Heart left ventricle (tissue), 16 donors: ENCODE data around the gene XBP1. TPM values are rescaled to one million over a fixed set of nuclear protein-coding genes. Genes with fewer than 3 reads are reported as not detected.

ENCODE experiments used
- ATAC-seq, 4 donors: fragments of 200-7000 bp; cut with Tn5 transposase; one replicate each; pipeline ENCODE4 v1.9.1; 2020 to 2022; ENCODE audit warnings: moderate library complexity in 4 of 4, mild to moderate bottlenecking in 3 of 4, moderate number of reproducible peaks in 1 of 4
- DNase-seq, 5 donors: peaks; one replicate each; pipeline ENCODE4 v3.0.0-alpha.2; 2020
- H3K27ac ChIP-seq, 12 donors: fragments of 200-600 bp; sonication (generic) in 4 of 12; one replicate each; pipeline versions ENCODE4 v1.5.0 to v1.8.0; 2016 to 2022; ENCODE audit warnings: mild to moderate bottlenecking in 2 of 12
- H3K27me3 ChIP-seq, 9 donors: fragments of 200-600 bp; sonication (generic) in 2 of 9; one replicate each; pipeline versions ENCODE4 v1.5.1 to v1.8.0; 2016 to 2022; ENCODE audit warnings: mild to moderate bottlenecking in 3 of 9
- H3K36me3 ChIP-seq, 9 donors: fragments of 200-600 bp; sonication (generic) in 2 of 9; one replicate each; pipeline versions ENCODE4 v1.5.0 to v1.8.0; 2018 to 2022; ENCODE audit warnings: mild to moderate bottlenecking in 2 of 9
- H3K4me1 ChIP-seq, 12 donors: fragments of 200-600 bp; sonication (generic) in 4 of 12; one replicate each; pipeline versions ENCODE4 v1.5.0 to v1.8.0; 2016 to 2022; ENCODE audit warnings: mild to moderate bottlenecking in 3 of 12
- H3K4me3 ChIP-seq, 12 donors: fragments of 200-600 bp; sonication (generic) in 4 of 12; one replicate each; pipeline versions ENCODE4 v1.5.0 to v1.8.0; 2017 to 2022; ENCODE audit warnings: mild to moderate bottlenecking in 9 of 12, moderate library complexity in 4 of 12
- H3K9me3 ChIP-seq, 12 donors: fragments of 200-600 bp; sonication (generic) in 4 of 12; one replicate each; pipeline versions ENCODE4 v1.5.0 to v1.8.0; 2016 to 2022; ENCODE audit warnings: mild to moderate bottlenecking in 1 of 12
- POLR2A ChIP-seq, 2 donors: fragments of 450-650 bp; IDR thresholded peaks; one replicate each; pipeline ENCODE4 v1.6.1; 2017; ENCODE audit warnings: antibody characterized with exemption in 2 of 2, mild to moderate bottlenecking in 2 of 2, moderate library complexity in 2 of 2
- WGBS, 4 donors: extraction: QIAGEN DNeasy Blood & Tissue Kit in 2 of 4; methylation state at CpG; one replicate each; pipeline versions ENCODE4 v1.1.5 to v1.1.7; 2013 to 2018; 5-methylcytosine and 5-hydroxymethylcytosine counted together
- intact Hi-C, 10 donors: fragments of 100-400 bp; cut with DNase I; formaldehyde crosslinking; loops; one replicate each; pipeline versions ENCODE4 v1.11.1 to v1.14.2; 2022
- polyA plus RNA-seq, 2 donors: library from polyadenylated mRNA; stranded (reverse); fragments of 200-250 nt; gene quantifications; one replicate each; pipeline ENCODE4 v1.2.3, GENCODE V29; 2013
- total RNA-seq, 9 donors: library from RNA; depleted of rRNA in 2 of 9; stranded (reverse); fragments of >200 nt in 2 of 9; fragmentation: NEBNext Ultra II Directional in 3 of 9; extraction: Animal tissue kit (Norgen Biotek cat#: 25700) in 3 of 9; gene quantifications; one replicate each; pipeline versions ENCODE4 v1.1.0 to v1.2.4, GENCODE V29; 2016 to 2023
- TF ChIP-seq, protein P1 (sequence below), 12 donors: fragments of 200-600 bp; sonication (generic) in 4 of 12; IDR thresholded peaks; one replicate each; pipeline versions ENCODE4 v1.5.0 to v1.8.0; 2018 to 2022; ENCODE audit warnings: antibody characterized with exemption in 12 of 12, mild to moderate bottlenecking in 5 of 12
- donor health status: ischemic (EF 13 %, LVEDD 7.1; RV severe dilation, severe dysfunction).
- donor health status: healthy with polysubstance abuse.
- donor health status: DM: no; HTN: yes; CAD: no.
- donor health status: DM: no; HTN: no; CAD: no.
- donor health status: ischemic (EF 25% LVEDD 6.9; RV normal size, moderate dysfunction).
- donor health status: ischemic (EF 25% LVEDD 5.7; RV mildly dilated, moderate dysfunction).
- donor health status: healthy.
- donor health status: DM: yes; HTN: yes; CAD: no.
- donor health status: ischemic (EF 35%, LVEDD 5.7; RV mildly dilated, moderate dysfunction).
- donor health status: nonischemic (EF 11% LVEDD 7.7; RV severe dilation, severe dysfunction).
- donor health status: DM: yes; HTN: yes; CAD: no.
- donor health status: PGD.
- donor health status: ischemic (EF 29% LVEDD 5.4; RV normal size, mild dysfunction).
- donor health status: nonischemic (EF 23%, LVEDD 6.1; RV moderate dilation, normal function).

The XBP1 gene
- total and polyA plus RNA-seq, 11 donors: 23.8 to 160 (median 88.1) TPM

DNA sequence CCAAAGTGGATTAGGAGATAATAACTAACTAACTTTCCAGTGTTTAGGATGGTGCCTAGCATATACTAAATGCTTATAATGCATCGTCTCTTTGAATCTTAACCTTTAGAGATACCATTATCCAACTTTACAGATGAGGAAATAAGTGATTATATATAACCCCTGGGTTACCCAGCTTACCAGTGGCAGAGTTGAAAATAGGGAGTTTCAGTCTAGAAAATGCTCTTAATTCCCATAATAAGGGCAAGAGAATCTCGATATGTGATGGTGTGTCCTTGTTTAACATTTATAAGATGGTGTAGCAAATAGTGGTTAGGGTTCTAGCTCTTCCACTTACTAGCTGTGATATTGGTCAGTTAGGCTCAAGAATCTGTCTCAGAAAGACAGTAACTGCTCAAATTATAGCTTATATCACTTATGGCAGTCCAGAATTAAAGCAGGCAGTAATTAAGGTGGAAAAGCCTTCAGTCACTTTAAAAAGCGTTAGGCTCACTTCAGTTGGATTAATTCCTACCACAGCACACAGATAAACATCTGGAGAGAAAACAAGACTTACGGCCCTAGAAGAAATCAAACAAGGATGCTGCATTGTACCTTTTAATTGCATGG is 6.3 kb downstream of the XBP1 start:
- DNase-seq (no peak), ATAC-seq (no peak)
- peaks cover 15 to 69% (median 42%) of the 10 kb centered on the region in 12 donors for H3K4me1 ChIP-seq
- no peak overlapping the region for H3K27ac ChIP-seq
- intact Hi-C loops: no loop called here
- H3K9me3 ChIP-seq: no peaks in the 10 kb centered on the region
- H3K4me3 ChIP-seq: no peak overlapping the region
- WGBS, 4 donors: 71 to 81% (median 77%) methylated on average over 4 of the region's 4 CpGs
- no peak for TF ChIP-seq POLR2A (IDR thresholded peaks at IDR 0.05)
- TF ChIP-seq, protein P1, sequence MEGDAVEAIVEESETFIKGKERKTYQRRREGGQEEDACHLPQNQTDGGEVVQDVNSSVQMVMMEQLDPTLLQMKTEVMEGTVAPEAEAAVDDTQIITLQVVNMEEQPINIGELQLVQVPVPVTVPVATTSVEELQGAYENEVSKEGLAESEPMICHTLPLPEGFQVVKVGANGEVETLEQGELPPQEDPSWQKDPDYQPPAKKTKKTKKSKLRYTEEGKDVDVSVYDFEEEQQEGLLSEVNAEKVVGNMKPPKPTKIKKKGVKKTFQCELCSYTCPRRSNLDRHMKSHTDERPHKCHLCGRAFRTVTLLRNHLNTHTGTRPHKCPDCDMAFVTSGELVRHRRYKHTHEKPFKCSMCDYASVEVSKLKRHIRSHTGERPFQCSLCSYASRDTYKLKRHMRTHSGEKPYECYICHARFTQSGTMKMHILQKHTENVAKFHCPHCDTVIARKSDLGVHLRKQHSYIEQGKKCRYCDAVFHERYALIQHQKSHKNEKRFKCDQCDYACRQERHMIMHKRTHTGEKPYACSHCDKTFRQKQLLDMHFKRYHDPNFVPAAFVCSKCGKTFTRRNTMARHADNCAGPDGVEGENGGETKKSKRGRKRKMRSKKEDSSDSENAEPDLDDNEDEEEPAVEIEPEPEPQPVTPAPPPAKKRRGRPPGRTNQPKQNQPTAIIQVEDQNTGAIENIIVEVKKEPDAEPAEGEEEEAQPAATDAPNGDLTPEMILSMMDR (IDR thresholded peaks at IDR 0.05): no peak
- no peaks in the 10 kb centered on the region for H3K27me3 ChIP-seq
- peaks cover 0 to 84% (median 74%) of the 10 kb centered on the region in 9 donors for H3K36me3 ChIP-seq

GRCh38 chr22:28792491-28793383 is 7.6 kb downstream of the XBP1 start:
- peak in 1 of 4 donors; percentile 16 for ATAC-seq
- H3K9me3 ChIP-seq: no peaks in the 10 kb centered on the region
- H3K27ac ChIP-seq: peak overlapping the region in 1 of 12 donors; percentile 33
- DNase-seq: no peak
- TF ChIP-seq, protein P1 (IDR thresholded peaks at IDR 0.05): no peak
- no peak for TF ChIP-seq POLR2A (IDR thresholded peaks at IDR 0.05)
- H3K4me1 ChIP-seq: peaks cover 7 to 57% (median 32%) of the 10 kb centered on the region in 12 donors
- intact Hi-C loops: no loop called here
- 91 to 93% (median 91%) methylated on average over 15 of the region's 15 CpGs for WGBS, 4 donors
- H3K36me3 ChIP-seq: peaks cover 0 to 87% (median 78%) of the 10 kb centered on the region in 9 donors
- H3K27me3 ChIP-seq: no peaks in the 10 kb centered on the region
- H3K4me3 ChIP-seq: no peak overlapping the region

DNA sequence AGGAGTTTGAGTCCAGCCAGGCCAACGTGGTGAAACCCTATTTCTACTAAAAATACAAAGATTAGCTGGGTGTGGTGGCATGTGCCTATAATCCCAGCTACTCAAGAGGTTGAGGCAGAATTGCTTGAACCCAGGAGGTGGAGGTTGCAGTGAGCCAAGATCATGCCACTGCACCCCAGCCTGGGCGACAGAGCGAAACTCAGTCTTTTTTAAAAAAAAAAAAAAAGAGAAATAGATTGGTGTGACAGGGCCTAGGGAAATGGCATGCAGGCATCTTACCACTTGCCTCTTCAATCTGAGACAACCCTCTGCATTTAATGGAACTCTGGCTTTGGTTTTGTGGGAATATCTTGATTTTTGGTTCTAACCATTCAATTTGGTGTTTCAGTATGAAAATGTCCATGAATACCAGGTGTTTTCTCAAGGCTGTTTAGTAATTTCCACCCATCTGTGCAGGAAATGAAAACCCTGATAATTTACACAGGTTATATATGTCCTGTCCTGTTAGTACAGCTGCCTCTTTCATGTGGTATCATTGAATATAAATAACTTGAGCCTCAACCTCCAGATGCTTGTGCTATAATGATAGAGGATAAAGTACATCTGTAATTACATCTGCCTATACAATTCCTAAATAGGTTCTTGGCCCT is 8.4 kb downstream of the XBP1 start:
- ATAC-seq: no peak
- Histone ChIP-seq H3K36me3 (peaks cover 0 to 87% (median 77%) of the 10 kb centered on the region in 9 donors), H3K27ac (peak overlapping the region in 1 of 12 donors; percentile 33), H3K4me3 (no peak overlapping the region), H3K4me1 (peaks cover 6 to 49% (median 25%) of the 10 kb centered on the region in 12 donors), H3K27me3 (no peaks in the 10 kb centered on the region), H3K9me3 (no peaks in the 10 kb centered on the region)
- no peak for TF ChIP-seq POLR2A (IDR thresholded peaks at IDR 0.05)
- TF ChIP-seq, protein P1 (IDR thresholded peaks at IDR 0.05): no peak
- intact Hi-C loops: no loop called here
- 60 to 70% (median 66%) methylated on average over 3 of the region's 3 CpGs for WGBS, 4 donors
- no peak for DNase-seq

DNA sequence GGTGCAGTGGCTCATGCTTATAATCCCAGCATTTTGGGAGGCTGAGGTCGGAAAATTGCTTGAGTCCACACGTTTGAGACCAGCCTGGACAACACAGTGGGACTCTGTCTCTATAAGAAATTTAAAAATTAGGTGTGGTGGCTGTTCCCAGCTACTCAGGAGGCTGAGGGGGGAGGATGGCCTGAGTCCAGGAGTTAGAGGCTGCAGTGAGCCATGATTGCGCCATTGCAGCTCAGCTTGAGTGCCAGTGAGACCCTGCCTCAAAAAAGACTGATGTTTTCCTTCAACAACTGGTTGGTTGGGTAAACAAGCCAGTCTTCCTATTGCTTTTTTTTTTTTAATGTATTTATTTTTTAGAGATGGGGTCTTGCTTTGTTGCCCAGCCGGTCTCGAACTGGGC is 9.2 kb downstream of the XBP1 start:
- H3K36me3 ChIP-seq: peaks cover 0 to 87% (median 77%) of the 10 kb centered on the region in 9 donors
- 95 to 98% (median 97%) methylated on average over 5 of the region's 5 CpGs for WGBS, 4 donors
- DNase-seq (no peak), ATAC-seq (no peak)
- peaks cover 2 to 41% (median 17%) of the 10 kb centered on the region in 12 donors for H3K4me1 ChIP-seq
- no peak overlapping the region for H3K4me3 ChIP-seq
- no peaks in the 10 kb centered on the region for H3K27me3 ChIP-seq
- intact Hi-C loops: no loop called here
- TF ChIP-seq POLR2A (IDR thresholded peaks at IDR 0.05): no peak
- TF ChIP-seq, protein P1 (IDR thresholded peaks at IDR 0.05): no peak
- no peaks in the 10 kb centered on the region for H3K9me3 ChIP-seq
- H3K27ac ChIP-seq: no peak overlapping the region
